CD4-positive, alpha-beta T cell treated with Interleukin-15 for 4 hours (primary cell): ENCODE measurements around the gene PODXL.

Experiments
- DNase-seq: peaks from one replicate; pipeline ENCODE4 v3.0.0-alpha.2; 2020; ENCODE audit warnings: low spot score

The PODXL gene

GRCh38 chr7:131556053-131556908 is at the start of gene PODXL:
TSS of gene PODXL (minus strand) at chr7:131556628. CDS start at chr7:131556359, 269 bp downstream.
- DNase-seq: peak; percentile 51

DNA sequence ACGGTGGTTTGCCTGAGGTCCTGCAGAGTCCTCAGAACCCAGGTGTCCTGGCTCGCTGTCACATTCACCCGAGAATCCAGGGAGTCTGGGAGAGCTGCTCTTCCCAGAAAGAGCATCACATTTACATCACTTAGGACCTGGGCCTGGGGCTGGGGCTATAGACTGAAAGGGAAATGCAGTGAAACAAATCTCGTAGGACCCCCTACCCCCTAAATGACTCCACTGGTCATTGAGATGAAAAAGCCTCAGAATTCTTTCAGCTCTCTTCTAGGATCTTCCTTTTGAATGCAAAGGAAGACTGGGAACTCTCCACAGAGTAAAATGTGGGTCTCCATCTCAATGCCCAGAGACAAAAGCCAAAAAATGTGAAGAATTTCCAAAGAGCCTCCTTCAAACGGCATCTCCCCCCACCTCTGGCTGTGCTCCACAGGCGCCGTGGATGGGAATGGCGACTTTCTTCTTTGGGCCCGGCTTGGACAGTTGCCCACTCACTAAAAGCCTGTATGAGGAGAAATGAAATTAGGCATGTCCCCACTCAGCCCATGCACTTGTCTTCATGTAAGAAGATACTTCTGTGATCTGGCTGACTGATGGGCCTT is 49.0 kb upstream of the PODXL start:
- no peak for DNase-seq

DNA sequence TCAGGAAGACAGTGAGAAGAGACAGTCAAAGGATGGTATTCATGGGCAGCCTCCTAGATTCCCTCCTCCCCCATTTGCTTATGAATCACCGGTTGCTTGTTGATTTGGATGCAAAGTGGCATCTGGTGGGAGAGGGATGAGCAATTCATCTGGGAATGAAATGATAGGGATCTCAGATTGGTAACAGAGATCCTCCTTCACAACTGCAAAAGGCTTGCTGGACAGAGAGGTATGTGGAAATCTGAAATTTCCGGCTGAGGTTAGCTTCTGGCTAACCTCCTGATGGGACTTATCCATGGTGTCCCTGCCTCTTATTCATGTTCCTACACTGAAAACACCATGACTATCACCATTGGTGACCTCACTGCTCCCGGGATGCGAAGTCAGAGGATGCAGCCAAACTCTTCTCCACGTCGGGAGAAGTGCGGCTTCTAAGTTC is 48.4 kb upstream of the PODXL start:
- DNase-seq: no peak

GRCh38 chr7:131603932-131604331 is 47.5 kb upstream of the PODXL start:
- no peak for DNase-seq

DNA sequence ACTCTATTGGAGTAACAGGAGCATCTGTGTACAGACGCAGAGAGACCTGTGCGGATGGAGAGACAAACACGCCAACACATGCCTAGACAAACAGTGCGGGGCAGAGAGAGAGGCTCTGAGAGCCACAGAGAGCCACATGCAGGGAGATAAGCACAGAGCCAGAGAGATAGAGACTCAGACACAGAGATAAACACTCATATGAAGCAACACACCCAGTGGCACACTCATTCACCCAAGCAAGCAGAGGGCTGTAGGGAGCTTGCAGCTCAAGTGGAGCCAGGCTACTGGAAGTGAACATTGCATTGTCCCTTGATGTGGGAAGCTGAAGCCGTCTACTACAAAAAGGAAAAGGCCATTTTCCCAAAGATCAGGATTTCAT is 46.6 kb upstream of the PODXL start:
- DNase-seq: no peak

DNA sequence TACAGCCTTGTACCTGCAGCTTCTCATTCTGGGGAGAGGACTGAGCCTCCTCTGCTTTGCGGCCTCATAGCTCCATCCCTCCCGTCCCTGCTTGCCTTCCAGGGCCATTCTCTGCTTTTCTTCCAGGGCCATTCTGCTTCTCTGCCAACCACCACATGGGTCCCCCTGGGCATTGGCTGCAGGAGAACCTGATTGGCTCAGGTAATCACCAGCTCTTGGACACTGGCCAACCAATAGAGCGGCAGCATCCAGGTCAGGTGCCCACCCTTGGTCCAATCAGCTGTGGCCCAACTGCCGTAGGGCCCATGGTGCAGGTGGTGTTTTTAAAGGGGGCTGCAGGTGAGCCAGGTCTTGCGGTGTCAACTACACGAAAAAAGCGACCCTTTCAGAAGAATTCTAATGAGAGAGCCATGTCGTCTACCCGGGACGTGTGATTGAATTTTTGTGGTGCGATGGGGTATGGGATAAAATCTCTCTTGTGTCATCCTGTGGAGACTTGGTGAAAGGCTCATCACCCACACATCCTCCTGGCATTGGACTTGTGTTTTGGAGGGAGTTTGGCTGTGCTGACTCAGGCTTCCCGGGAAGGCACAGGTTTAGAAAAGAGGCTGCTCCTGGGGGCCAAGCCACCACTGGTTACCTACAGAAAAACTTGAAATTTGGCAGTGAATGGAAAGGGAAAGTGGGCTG is 46.0 kb upstream of the PODXL start:
- no peak for DNase-seq

GRCh38 chr7:131600085-131600881 is 43.9 kb upstream of the PODXL start:
- DNase-seq: no peak

GRCh38 chr7:131596785-131597184 is 40.4 kb upstream of the PODXL start:
- no peak for DNase-seq

DNA sequence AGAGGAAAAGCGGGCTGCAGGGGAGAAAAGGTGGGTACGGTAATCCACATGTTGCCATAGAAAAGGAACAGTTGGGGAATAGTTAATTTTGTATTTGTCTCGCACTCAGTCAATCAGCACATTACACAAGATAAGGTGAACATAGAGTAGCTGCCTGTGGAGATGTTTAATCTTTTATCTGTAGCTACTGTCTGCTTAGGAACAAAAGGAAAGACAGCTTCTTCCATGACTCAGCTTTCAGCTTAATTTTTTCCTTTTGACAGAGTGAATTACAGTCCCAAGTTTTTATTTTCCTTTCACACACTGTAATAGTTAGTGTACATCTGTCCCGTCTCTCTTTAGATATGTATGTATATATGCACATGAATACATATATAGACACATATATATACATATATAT is 39.3 kb upstream of the PODXL start:
- DNase-seq: no peak

- DNase-seq: no peak
These were observed 35.4 kb upstream of the PODXL start for GRCh38 chr7:131591687-131592319.

- DNase-seq: no peak
These were observed 31.0 kb upstream of the PODXL start for GRCh38 chr7:131587315-131587923.

- DNase-seq: no peak
These were observed 30.3 kb upstream of the PODXL start for GRCh38 chr7:131586759-131587158.

- DNase-seq: no peak
These were observed 29.8 kb upstream of the PODXL start for GRCh38 chr7:131586259-131586658.

DNA sequence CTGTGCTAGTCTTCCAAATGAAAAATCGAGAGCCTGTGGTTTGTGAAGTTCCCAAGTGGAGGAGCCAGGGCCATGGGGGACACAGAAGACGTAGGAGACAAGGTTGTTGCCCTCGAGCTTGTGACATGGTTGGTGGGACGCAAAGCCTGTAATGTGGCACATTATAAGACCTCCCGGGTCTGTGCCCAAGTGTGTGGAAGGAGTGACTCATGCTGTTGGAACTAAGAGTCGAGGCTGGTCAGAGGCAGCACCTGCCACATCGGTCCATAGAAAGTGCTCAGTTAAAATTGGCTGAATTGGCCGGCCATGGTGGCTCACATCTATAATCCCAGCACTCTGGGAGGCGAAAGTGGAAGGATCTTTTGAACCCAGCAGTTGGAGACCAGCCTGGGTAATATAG is 27.0 kb upstream of the PODXL start:
- no peak for DNase-seq

DNA sequence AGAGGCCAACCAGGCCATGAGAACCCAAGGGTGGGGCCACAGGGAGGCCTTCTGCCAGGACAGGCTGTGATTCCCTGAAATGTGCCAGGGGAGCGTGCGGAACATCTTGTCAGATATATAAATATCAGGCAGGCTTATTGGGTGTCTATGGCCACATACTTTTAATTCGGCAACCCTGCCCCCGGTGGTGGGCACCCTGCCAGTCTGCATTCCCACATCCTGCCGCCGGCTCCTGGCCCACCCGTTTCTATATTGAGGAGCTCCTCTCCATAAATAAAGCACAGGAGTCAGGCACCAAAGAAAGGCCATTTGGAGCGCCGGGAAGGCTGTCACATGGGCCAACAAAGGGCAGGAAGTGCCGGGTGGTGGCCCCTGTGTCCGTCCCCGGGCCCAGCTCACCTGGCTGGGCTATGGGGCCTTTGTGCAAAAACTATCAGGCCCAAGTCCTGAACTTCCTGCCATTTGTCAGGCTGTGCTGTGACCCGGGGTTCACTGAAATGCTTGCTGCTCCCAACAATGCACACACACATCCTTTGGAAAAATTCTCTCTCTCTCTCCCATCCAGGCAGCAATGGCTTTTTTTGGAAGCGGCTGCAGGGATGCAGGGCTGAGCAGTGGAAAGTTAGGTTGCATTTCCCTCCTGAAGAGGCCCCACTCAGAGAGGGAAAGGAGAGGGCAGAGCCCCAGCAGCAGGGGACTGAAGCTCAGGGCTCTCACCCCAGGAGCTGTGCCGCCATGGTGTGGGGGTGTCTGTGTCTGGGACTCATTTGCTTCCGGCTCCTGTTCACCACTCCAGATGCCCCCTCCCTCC is 25.0 kb upstream of the PODXL start:
- no peak for DNase-seq

DNA sequence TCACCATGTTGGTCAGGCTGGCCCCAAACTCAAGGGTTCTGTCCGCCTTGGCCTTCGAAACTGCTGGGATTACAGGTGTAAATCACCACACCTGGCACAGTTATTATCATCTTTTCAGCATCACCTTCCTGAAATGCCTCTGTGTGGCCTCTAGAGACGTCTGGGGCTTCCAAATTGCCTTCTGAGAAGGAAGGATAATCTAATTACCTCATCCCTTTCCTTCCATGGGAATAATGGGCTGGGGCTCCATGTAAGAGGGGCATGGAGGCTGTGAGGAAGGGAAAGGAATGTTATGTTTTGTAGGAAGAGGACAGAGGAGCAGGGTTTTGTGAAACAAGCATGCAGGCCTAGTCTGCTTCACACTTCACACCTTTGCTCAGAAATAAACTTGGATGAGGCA is 22.2 kb upstream of the PODXL start:
- no peak for DNase-seq

DNA sequence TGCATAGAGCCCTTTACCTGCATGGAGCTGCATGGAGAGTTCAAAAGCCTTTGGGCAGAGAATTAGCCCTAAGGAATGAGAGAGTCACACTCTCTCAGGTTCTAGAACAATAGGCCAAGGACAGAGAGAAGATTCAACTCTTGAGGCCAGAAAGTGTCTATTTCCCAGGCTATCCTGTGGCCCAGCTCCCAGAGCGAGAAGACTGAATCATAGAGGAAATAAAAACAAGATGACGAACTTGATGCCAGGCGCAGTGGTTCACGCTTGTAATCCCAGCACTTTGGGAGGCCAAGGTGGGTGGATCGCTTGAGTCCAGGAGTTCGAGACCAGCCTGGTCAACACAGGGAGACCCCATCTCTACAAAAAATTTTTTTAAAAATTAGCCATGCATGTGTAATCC is 18.3 kb upstream of the PODXL start:
- no peak for DNase-seq

GRCh38 chr7:131570401-131570800 is 14.0 kb upstream of the PODXL start:
- no peak for DNase-seq

- no peak for DNase-seq
These were observed 12.5 kb upstream of the PODXL start for GRCh38 chr7:131568970-131569369.

DNA sequence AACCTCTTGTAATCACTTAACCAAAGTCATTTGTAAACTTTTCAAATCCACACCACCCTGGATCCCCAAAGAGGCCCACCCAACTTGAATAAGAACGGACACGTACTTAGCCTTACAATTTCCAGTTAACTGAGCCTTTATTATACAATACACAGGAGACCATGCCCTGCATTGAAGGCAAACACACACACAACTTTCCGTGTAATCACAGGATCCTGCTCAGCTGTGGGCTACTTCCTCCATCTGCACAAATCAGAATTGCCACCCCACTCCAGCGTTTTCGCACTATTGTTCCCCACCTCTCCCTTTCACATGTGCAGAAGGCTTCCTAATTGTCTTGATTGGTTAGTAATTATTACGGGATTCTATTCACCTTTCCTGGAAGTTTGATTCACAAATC is 12.1 kb upstream of the PODXL start:
- no peak for DNase-seq
